Ishikawa (cell line): Measurements from ENCODE around the gene CDX1.

Source experiments
- CREB1 ChIP-seq: IDR thresholded peaks from 2 replicates; pipeline ENCODE4 v1.6.1; 2012; ENCODE audit warnings: low read depth
- EGR1 ChIP-seq: IDR thresholded peaks from 2 replicates; pipeline ENCODE4 v1.6.1; 2012
- EP300 ChIP-seq: IDR thresholded peaks from 2 replicates; pipeline ENCODE4 v1.6.1; 2012; ENCODE audit warnings: borderline replicate concordance
- FOXM1 ChIP-seq: IDR thresholded peaks from 2 replicates; pipeline ENCODE4 v1.6.1; 2012; ENCODE audit warnings: low read depth, borderline replicate concordance
- TAF1 ChIP-seq: IDR thresholded peaks from 2 replicates; pipeline ENCODE4 v1.6.1; 2012; ENCODE audit warnings: low read depth, mild to moderate bottlenecking
- TEAD4 ChIP-seq: IDR thresholded peaks from 2 replicates; pipeline ENCODE4 v1.6.1; 2012
- TF ChIP-seq, protein P1 (sequence below): IDR thresholded peaks from 2 replicates; pipeline ENCODE4 v1.6.1; 2012; ENCODE audit warnings: low read depth, mild to moderate bottlenecking

DNA sequence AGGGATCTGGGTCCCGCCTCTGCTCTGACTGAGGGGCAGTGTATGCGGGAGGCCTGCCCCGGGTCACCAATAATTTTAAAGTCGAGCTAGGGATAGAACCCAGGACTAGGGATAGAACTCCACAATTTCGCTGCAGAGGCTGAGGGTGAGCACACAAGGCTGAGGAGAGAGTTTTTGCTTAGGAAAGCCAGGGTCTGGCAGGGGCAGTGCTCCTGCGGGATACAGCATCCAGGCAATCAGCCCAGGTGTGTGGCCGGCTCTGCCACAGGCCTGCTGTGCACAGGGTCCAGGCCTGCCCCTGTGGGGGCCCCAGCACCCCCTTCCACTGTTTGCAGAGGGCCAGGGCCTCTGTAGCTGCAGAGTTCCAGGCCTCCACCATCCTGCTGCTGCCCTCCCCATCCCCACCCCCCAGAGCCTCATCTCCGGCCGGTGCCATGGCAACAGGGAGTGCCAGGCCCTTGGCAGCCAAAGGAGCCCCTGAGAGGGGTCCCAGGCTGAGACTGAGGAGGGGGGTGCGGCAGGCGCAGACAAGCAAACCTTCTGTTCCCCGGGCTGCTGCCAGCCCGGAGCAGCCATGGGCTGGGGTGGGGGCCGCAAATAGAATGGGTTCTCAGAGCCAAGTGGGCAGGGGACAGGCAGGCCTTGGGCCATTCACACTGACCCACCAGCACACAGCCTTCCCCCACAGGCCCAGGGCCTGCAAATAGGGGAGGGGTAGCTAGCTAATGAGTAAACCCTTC is 19.5 kb upstream of the CDX1 start:
- TF ChIP-seq TAF1 (no peak), TEAD4 (no peak), CREB1 (no peak), FOXM1 (no peak), EGR1 (no peak), EP300 (no peak)
- TF ChIP-seq, protein P1, sequence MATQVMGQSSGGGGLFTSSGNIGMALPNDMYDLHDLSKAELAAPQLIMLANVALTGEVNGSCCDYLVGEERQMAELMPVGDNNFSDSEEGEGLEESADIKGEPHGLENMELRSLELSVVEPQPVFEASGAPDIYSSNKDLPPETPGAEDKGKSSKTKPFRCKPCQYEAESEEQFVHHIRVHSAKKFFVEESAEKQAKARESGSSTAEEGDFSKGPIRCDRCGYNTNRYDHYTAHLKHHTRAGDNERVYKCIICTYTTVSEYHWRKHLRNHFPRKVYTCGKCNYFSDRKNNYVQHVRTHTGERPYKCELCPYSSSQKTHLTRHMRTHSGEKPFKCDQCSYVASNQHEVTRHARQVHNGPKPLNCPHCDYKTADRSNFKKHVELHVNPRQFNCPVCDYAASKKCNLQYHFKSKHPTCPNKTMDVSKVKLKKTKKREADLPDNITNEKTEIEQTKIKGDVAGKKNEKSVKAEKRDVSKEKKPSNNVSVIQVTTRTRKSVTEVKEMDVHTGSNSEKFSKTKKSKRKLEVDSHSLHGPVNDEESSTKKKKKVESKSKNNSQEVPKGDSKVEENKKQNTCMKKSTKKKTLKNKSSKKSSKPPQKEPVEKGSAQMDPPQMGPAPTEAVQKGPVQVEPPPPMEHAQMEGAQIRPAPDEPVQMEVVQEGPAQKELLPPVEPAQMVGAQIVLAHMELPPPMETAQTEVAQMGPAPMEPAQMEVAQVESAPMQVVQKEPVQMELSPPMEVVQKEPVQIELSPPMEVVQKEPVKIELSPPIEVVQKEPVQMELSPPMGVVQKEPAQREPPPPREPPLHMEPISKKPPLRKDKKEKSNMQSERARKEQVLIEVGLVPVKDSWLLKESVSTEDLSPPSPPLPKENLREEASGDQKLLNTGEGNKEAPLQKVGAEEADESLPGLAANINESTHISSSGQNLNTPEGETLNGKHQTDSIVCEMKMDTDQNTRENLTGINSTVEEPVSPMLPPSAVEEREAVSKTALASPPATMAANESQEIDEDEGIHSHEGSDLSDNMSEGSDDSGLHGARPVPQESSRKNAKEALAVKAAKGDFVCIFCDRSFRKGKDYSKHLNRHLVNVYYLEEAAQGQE, result no peak
